ENCODE data around the gene SH3TC1.

DNA sequence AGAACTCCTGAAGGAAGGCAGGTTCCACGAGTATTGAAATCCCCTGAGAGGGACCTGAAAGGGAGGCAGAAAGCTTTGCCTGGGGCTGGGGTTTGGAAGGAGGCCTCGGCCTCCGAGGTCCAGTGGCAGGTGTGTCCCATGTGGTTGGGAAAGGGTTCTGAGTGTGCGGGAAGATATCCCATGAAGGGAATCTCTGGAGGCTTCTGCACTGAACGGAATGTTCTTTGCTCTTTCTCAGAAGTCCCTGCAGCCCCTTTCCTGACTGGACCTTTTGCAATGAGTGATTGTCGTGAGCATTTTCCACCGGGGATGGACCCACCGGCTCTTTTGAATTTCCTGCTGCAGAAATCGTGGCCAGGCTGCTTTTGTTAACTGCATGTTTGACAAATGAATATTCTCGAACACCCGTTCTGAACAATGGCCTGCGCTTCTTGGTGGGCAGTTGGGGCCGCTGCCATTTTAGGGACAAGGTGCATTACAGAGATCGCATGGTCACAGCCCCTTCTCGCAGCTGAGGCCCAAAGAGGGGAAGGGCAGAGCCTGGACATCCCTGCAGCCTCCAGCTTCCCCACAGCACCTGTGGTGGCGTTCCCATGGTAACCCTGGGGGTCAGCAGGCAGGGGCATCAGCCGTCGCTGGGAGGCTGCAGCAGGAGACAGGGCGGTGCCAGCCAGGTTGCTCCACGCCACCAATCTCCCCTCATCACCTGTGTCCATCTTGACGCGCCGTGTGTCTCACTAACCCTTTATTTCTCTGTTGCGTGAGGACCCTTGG lies 52.2 kb downstream of the SH3TC1 start:
- TF ChIP-seq, protein P1, sequence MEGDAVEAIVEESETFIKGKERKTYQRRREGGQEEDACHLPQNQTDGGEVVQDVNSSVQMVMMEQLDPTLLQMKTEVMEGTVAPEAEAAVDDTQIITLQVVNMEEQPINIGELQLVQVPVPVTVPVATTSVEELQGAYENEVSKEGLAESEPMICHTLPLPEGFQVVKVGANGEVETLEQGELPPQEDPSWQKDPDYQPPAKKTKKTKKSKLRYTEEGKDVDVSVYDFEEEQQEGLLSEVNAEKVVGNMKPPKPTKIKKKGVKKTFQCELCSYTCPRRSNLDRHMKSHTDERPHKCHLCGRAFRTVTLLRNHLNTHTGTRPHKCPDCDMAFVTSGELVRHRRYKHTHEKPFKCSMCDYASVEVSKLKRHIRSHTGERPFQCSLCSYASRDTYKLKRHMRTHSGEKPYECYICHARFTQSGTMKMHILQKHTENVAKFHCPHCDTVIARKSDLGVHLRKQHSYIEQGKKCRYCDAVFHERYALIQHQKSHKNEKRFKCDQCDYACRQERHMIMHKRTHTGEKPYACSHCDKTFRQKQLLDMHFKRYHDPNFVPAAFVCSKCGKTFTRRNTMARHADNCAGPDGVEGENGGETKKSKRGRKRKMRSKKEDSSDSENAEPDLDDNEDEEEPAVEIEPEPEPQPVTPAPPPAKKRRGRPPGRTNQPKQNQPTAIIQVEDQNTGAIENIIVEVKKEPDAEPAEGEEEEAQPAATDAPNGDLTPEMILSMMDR (IDR thresholded peaks at IDR 0.05; ENCODE audit: low read depth, low read length), result no peak
- TF ChIP-seq EZH2phosphoT487 (IDR thresholded peaks at IDR 0.05; ENCODE audit: low read depth), result no peak
